Posterior cingulate gyrus (tissue), 11 donors: ENCODE data around the gene R3HCC1L.
"Not testable (repeated sequence)": the region's sequence is repeated elsewhere in the genome, so short reads cannot be mapped to it uniquely, and the experiment has no call there.

Source experiments
- DNase-seq, 10 donors: peaks; one replicate each; pipeline versions ENCODE4 v3.0.0 to v3.0.0-alpha.2; 2020 to 2021; ENCODE audit warnings: mixed read lengths in 3 of 10
- intact Hi-C: fragments of 100-400 bp; cut with DNase I; formaldehyde crosslinking; loops from one replicate; pipeline ENCODE4 v1.15.1; 2023

Gene R3HCC1L

GRCh38 chr10:98170249-98171117, 36.0 kb downstream of the R3HCC1L start:
- intact Hi-C loops: loop anchor here (1.0 kb wide), 1 partner anchor 139 kb away; no protein-coding TSS in a partner anchor
- DNase-seq: peak in 4 of 10 donors; percentile 9 to 49 (median 34)

GRCh38 chr10:98172073-98172472, 37.6 kb downstream of the R3HCC1L start:
- intact Hi-C loops: no loop called here

GRCh38 chr10:98172495-98172894, 38.0 kb downstream of the R3HCC1L start:
- DNase-seq: peak in 3 of 10 donors; percentile 7 to 70 (median 62)
- intact Hi-C loops: no loop called here

More at GRCh38 chr10:98172073-98172472, 37.6 kb downstream of the R3HCC1L start:
- DNase-seq: no peak

GRCh38 chr10:98173260-98173659, 38.8 kb downstream of the R3HCC1L start:
- intact Hi-C loops: no loop called here
- DNase-seq: no peak

- intact Hi-C loops: not testable (repeated sequence)
- DNase-seq: peak in 2 of 10 donors; percentile 50 to 59
These were observed 48.0 kb downstream of the R3HCC1L start for GRCh38 chr10:98182351-98182915.

GRCh38 chr10:98186681-98187080, 52.2 kb downstream of the R3HCC1L start:
- DNase-seq: no peak
- intact Hi-C loops: no loop called here

- DNase-seq, intact Hi-C loops: not testable (repeated sequence)
These were observed 56.3 kb downstream of the R3HCC1L start for GRCh38 chr10:98190773-98191172.

GRCh38 chr10:98193037-98193436, 58.6 kb downstream of the R3HCC1L start:
- DNase-seq: no peak
- intact Hi-C loops: no loop called here

- intact Hi-C loops: no loop called here
- DNase-seq: no peak
These were observed 60.2 kb downstream of the R3HCC1L start for GRCh38 chr10:98194633-98195032.

- DNase-seq: no peak
- intact Hi-C loops: no loop called here
These were observed 60.7 kb downstream of the R3HCC1L start for GRCh38 chr10:98195120-98195519.

- intact Hi-C loops: no loop called here
- peak in 1 of 10 donors; percentile 41 for DNase-seq
These were observed 62.5 kb downstream of the R3HCC1L start for GRCh38 chr10:98196985-98197384.

GRCh38 chr10:98201760-98202159, 67.3 kb downstream of the R3HCC1L start:
- DNase-seq: no peak
- intact Hi-C loops: no loop called here

- intact Hi-C loops: no loop called here
- DNase-seq: peak in 2 of 10 donors; percentile 35 to 56
These were observed 67.9 kb downstream of the R3HCC1L start for GRCh38 chr10:98202378-98202777.

- DNase-seq: no peak
- intact Hi-C loops: no loop called here
These were observed 70.9 kb downstream of the R3HCC1L start for GRCh38 chr10:98205351-98205750.

GRCh38 chr10:98208925-98209324, 74.5 kb downstream of the R3HCC1L start:
- intact Hi-C loops: no loop called here
- DNase-seq: no peak

- intact Hi-C loops: no loop called here
- no peak for DNase-seq
These were observed 75.0 kb downstream of the R3HCC1L start for GRCh38 chr10:98209441-98209840.

- DNase-seq: no peak
- intact Hi-C loops: no loop called here
These were observed 77.7 kb downstream of the R3HCC1L start for GRCh38 chr10:98212196-98212595.

- no peak for DNase-seq
- intact Hi-C loops: no loop called here
These were observed 79.3 kb downstream of the R3HCC1L start for GRCh38 chr10:98213740-98214139.

GRCh38 chr10:98215373-98215772, 80.9 kb downstream of the R3HCC1L start:
- intact Hi-C loops: no loop called here
- no peak for DNase-seq

- intact Hi-C loops: no loop called here
- no peak for DNase-seq
These were observed 83.3 kb downstream of the R3HCC1L start for GRCh38 chr10:98217801-98218200.

- DNase-seq: no peak
- intact Hi-C loops: no loop called here
These were observed 89.4 kb downstream of the R3HCC1L start for GRCh38 chr10:98223874-98224273.

GRCh38 chr10:98224509-98224908, 90.1 kb downstream of the R3HCC1L start:
- intact Hi-C loops: no loop called here
- no peak for DNase-seq
